IMR-90 (cell line): Measurements from ENCODE around the gene UQCRC2.

ENCODE experiments used
- BHLHE40 ChIP-seq: fragments of 150-350 bp; IDR thresholded peaks from 2 replicates; pipeline ENCODE4 v1.6.1; 2016; ENCODE audit warnings: mild to moderate bottlenecking, low read depth, low read length
- CEBPB ChIP-seq: IDR thresholded peaks from 2 replicates; pipeline ENCODE4 v1.6.1; 2012; ENCODE audit warnings: low read depth, low read length, improper control_type of control experiment
- CHD1 ChIP-seq: IDR thresholded peaks from 2 replicates; pipeline ENCODE4 v1.6.1; 2012; ENCODE audit warnings: low read depth, low read length, improper control_type of control experiment
- ELK1 ChIP-seq: fragments of 150-350 bp; IDR thresholded peaks from 2 replicates; pipeline ENCODE4 v1.6.1; 2016; ENCODE audit warnings: low read depth, mild to moderate bottlenecking, low read length, moderate library complexity, borderline replicate concordance
- MAFK ChIP-seq: IDR thresholded peaks from 2 replicates; pipeline ENCODE4 v1.6.1; 2012; ENCODE audit warnings: low read depth, low read length, improper control_type of control experiment
- NFE2L2 ChIP-seq: fragments of 150-350 bp; IDR thresholded peaks from 2 replicates; pipeline ENCODE4 v1.6.1; 2016; ENCODE audit warnings: low read depth, mild to moderate bottlenecking, low read length
- POLR2A ChIP-seq: IDR thresholded peaks from 2 replicates; pipeline ENCODE4 v1.6.1; 2012; ENCODE audit warnings: mild to moderate bottlenecking, low read depth, low read length
- RAD21 ChIP-seq: IDR thresholded peaks from 2 replicates; pipeline ENCODE4 v1.6.1; 2012; ENCODE audit warnings: low read length, improper control_type of control experiment
- RCOR1 ChIP-seq: IDR thresholded peaks from 2 replicates; pipeline ENCODE4 v1.6.1; 2012; ENCODE audit warnings: mild to moderate bottlenecking, low read length, improper control_type of control experiment; ENCODE audit not compliant: insufficient replicate concordance
- RFX5 ChIP-seq: IDR thresholded peaks from 2 replicates; pipeline ENCODE4 v1.8.0; 2012; ENCODE audit warnings: low read depth, mild to moderate bottlenecking, low read length, moderate library complexity
- SMC3 ChIP-seq: fragments of 150-350 bp; IDR thresholded peaks from 2 replicates; pipeline ENCODE4 v1.6.1; 2016; ENCODE audit warnings: low read depth, mild to moderate bottlenecking, antibody characterized with exemption, low read length, moderate library complexity
- TF ChIP-seq, protein P1 (sequence below): conservative IDR thresholded peaks from 2 replicates; pipeline ENCODE4 v1.5.1; 2012; ENCODE audit warnings: mild to moderate bottlenecking, low read depth, low read length, improper control_type of control experiment
- TF ChIP-seq, protein P2 (sequence below): fragments of 150-350 bp; IDR thresholded peaks from 2 replicates; pipeline ENCODE4 v1.6.1; 2017; ENCODE audit warnings: mild to moderate bottlenecking, antibody characterized with exemption, low read length, low read depth

DNA sequence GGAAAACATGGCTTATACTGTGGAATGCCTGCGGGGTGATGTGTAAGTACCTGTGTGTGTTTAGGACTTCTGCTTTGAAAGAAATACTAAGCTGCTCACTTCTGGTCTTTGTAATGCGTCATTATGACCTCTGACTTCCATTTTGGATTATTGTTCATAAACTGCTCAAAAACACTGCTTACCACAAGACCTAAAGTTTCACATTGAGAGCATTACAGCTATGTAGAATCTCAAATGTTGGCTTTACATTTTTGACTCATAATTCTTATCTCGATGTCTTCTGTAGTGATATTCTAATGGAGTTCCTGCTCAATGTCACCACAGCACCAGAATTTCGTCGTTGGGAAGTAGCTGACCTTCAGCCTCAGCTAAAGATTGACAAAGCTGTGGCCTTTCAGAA lies 9.3 kb downstream of the UQCRC2 start:
- TF ChIP-seq POLR2A (no peak), SMC3 (no peak), CHD1 (no peak), ELK1 (no peak), RAD21 (no peak), RFX5 (no peak), RCOR1 (no peak), NFE2L2 (no peak), CEBPB (no peak), BHLHE40 (no peak), MAFK (no peak)
- TF ChIP-seq, protein P1, sequence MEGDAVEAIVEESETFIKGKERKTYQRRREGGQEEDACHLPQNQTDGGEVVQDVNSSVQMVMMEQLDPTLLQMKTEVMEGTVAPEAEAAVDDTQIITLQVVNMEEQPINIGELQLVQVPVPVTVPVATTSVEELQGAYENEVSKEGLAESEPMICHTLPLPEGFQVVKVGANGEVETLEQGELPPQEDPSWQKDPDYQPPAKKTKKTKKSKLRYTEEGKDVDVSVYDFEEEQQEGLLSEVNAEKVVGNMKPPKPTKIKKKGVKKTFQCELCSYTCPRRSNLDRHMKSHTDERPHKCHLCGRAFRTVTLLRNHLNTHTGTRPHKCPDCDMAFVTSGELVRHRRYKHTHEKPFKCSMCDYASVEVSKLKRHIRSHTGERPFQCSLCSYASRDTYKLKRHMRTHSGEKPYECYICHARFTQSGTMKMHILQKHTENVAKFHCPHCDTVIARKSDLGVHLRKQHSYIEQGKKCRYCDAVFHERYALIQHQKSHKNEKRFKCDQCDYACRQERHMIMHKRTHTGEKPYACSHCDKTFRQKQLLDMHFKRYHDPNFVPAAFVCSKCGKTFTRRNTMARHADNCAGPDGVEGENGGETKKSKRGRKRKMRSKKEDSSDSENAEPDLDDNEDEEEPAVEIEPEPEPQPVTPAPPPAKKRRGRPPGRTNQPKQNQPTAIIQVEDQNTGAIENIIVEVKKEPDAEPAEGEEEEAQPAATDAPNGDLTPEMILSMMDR, result no peak
- TF ChIP-seq, protein P2, sequence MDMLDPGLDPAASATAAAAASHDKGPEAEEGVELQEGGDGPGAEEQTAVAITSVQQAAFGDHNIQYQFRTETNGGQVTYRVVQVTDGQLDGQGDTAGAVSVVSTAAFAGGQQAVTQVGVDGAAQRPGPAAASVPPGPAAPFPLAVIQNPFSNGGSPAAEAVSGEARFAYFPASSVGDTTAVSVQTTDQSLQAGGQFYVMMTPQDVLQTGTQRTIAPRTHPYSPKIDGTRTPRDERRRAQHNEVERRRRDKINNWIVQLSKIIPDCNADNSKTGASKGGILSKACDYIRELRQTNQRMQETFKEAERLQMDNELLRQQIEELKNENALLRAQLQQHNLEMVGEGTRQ, result no peak
